Pancreas (tissue), 10 donors: ENCODE data around the gene COL20A1. TPM values are rescaled to one million over a fixed set of nuclear protein-coding genes. Genes with fewer than 3 reads are reported as not detected.

Source experiments
- ATAC-seq, 4 donors: fragments of 200-7000 bp; cut with Tn5 transposase; one replicate each; pipeline versions ENCODE4 v1.8.0 to v1.9.1; 2020; ENCODE audit warnings: mild to moderate bottlenecking in 4 of 4, moderate library complexity in 4 of 4
- DNase-seq, 6 donors: peaks; one replicate each; pipeline ENCODE4 v3.0.0-alpha.2; 2020
- FAIRE-seq: peaks from 2 replicates; lab custom pipeline; 2012; peaks lifted over from hg19 to GRCh38; lab: Jason Lieb, UNC
- H3K27ac ChIP-seq, 4 donors: fragments of 200-600 bp; sonication (generic); 1 replicate in 3 of 4; 2 replicates in 1 of 4; pipeline versions ENCODE4 v1.5.0 to v1.8.0; 2020
- H3K27me3 ChIP-seq, 4 donors: fragments of 200-600 bp; one replicate each; pipeline ENCODE4 v1.8.0; 2021
- H3K36me3 ChIP-seq, 3 donors: fragments of 200-600 bp; sonication (generic) in 1 of 3; one replicate each; pipeline versions ENCODE4 v1.5.0 to v1.8.0; 2020 to 2021
- H3K4me1 ChIP-seq, 3 donors: fragments of 200-600 bp; one replicate each; pipeline ENCODE4 v1.8.0; 2021
- H3K4me3 ChIP-seq, 4 donors: fragments of 200-600 bp; sonication (generic) in 2 of 4; one replicate each; pipeline versions ENCODE4 v1.5.0 to v1.8.0; 2020 to 2021
- H3K9me3 ChIP-seq, 4 donors: fragments of 200-600 bp; one replicate each; pipeline ENCODE4 v1.8.0; 2021
- CTCF ChIP-seq, 4 donors: fragments of 200-600 bp; sonication (generic) in 3 of 4; IDR thresholded peaks; one replicate each; pipeline versions ENCODE4 v1.5.0 to v1.8.0; 2021; ENCODE audit warnings: antibody characterized with exemption in 4 of 4
- WGBS, 2 donors: extraction: QIAGEN DNeasy Blood & Tissue Kit; methylation state at CpG; one replicate each; pipeline ENCODE4 v1.1.7; 2013; 5-methylcytosine and 5-hydroxymethylcytosine counted together
- intact Hi-C, 3 donors: fragments of 100-400 bp; cut with DNase I; formaldehyde crosslinking; loops; one replicate each; pipeline versions ENCODE4 v1.11.1 to v1.14.2; 2022
- polyA plus RNA-seq, 2 donors: library from polyadenylated mRNA; stranded (reverse); fragments of 200-250 nt; gene quantifications; one replicate each; pipeline ENCODE4 v1.2.3, GENCODE V29; 2013
- total RNA-seq, 6 donors: library from RNA; stranded (reverse); fragmentation: NEBNext Ultra II Directional in 4 of 6; extraction: Animal tissue kit (Norgen Biotek cat#: 25700) in 4 of 6; gene quantifications; one replicate each; pipeline versions ENCODE4 v1.2.1 to v1.2.4, GENCODE V29; 2021 to 2023
- donor health status: healthy with polysubstance abuse.
- donor health status: DM: no; HTN: no; CAD: no; lungs with moderate emphysema.
- donor health status: DM: no; HTN: no; CAD: no.
- donor health status: control.
- donor health status: control.
- donor health status: Bipolar disorder and iron deficiency.
- donor health status: DM: yes; HTN: yes; CAD: no.
- donor health status: DM: no; HTN: no; CAD: no.
- donor health status: DM: no; HTN: no; CAD: no.
- donor health status: DM: yes; HTN: yes; CAD: no.

Gene COL20A1
- total and polyA plus RNA-seq, 8 donors, result 0.05 TPM; not detected in 7

DNA sequence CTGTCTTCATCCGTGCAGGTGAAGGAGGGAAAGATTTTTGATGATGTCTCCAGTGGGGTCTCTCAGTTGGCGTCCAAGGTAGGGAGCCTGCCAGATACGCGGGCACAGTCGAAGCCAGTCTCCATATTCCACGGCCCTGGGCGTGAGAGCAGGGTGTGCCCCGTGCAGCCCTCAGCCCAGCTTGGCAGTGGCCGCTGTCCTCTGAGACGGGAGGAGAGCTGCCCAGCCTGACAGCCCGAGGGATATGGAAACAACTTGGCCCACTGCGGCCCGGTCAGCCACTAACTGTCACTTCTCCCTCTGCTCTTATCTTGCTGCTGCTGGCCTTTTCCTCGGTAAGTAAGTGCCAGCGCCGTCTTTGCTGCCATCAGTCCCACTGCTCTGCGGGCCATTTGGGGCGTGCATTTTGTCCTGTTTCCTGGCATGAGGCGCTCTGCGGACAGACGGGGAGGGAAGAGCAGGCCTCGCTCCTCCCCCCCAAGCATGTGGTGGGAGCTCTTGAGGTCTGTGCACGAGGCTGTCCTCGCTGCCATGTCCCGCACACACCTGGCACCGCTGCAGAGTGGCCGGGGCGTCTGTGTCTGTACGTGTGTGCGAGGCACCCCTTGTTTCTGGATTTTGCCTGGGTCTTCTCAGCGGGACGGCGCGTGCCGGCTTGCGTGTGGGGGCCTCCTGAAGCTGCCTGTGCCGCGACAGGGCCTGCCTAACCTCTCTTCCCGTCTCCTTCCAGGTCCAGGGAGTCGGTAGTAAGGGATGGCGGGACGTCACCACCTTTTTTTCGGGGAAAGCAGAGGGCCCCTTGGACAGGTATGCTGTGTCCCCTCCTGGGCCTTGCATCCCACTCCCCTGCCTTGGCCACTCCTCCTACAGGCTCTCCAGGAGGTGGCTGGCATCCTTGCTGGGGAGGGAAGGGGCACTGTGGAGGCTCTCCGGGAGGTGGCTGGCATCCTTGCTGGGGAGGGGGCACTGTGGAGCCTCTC is 7.1 kb upstream of the COL20A1 start:
- H3K27me3 ChIP-seq, result no peaks in the 10 kb centered on the region
- ATAC-seq (no peak), DNase-seq (peak in 2 of 6 donors; percentile 19 to 66), FAIRE-seq (no peak)
- H3K9me3 ChIP-seq, result no peaks in the 10 kb centered on the region
- H3K27ac ChIP-seq, result no peak overlapping the region
- 93 to 94% methylated on average over 44 of the region's 44 CpGs for WGBS, 2 donors
- peaks cover 0 to 40% (median 3%) of the 10 kb centered on the region in 3 donors for H3K36me3 ChIP-seq
- intact Hi-C loops, result no loop called here
- no peak for TF ChIP-seq CTCF (IDR thresholded peaks at IDR 0.05)
- H3K4me3 ChIP-seq, result no peak overlapping the region
- no peaks in the 10 kb centered on the region for H3K4me1 ChIP-seq

GRCh38 chr20:63286781-63287696 is 5.9 kb upstream of the COL20A1 start:
- Histone ChIP-seq H3K4me3 (no peak overlapping the region), H3K36me3 (peaks cover 0 to 40% (median 3%) of the 10 kb centered on the region in 3 donors), H3K9me3 (no peaks in the 10 kb centered on the region), H3K27me3 (no peaks in the 10 kb centered on the region), H3K4me1 (no peaks in the 10 kb centered on the region), H3K27ac (no peak overlapping the region)
- FAIRE-seq (no peak), DNase-seq (peak in 2 of 6 donors; percentile 18 to 57), ATAC-seq (no peak)
- 90% methylated on average over 23 of the region's 23 CpGs for WGBS, 2 donors
- TF ChIP-seq CTCF (IDR thresholded peaks at IDR 0.05), result no peak
- intact Hi-C loops, result no loop called here

DNA sequence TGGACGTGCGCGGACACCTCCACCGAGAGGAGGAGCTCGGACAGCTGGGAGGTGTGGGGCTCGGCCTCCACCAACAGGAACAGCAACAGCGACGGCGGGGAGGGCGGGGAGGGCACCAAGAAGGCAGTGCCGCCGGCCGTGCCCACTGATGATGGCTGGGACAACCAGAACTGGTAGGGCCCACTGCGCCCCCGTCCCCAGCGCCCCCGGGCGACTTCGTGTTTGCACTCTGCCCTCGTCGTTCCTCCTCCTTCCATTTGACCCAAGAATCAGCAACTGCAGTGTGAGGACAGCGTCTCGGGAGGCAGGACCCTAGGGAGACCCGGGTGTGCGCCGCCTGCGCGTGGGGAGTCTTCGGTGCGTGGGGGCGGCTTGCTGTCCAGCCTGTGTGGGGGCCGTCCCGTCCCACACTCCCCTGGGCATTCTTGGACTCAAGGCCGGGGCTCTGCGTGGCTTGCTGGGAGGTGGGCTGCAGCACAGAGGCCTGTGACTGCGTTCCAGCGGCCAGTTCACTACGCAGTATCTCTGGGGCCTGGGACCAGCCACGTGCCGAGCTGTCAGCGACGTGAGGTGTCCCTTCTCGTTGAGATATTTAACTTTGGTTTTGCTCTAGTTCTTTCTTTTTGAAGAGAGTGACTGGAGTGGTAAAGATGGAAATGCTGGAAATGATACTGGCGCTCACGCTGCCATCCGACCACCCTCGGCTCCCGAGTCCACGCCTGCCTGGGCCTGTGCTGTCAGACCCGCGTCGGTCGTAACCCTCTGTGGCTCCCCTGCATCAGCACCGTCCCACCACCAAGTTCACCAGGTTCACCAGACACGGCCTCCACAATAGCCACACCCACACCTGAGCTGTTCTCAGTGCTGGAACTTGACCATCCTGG is 5.0 kb upstream of the COL20A1 start:
- no peak for TF ChIP-seq CTCF (IDR thresholded peaks at IDR 0.05)
- H3K36me3 ChIP-seq, result peaks cover 0 to 34% (median 3%) of the 10 kb centered on the region in 3 donors
- no peaks in the 10 kb centered on the region for H3K4me1 ChIP-seq
- no peak overlapping the region for H3K27ac ChIP-seq
- no peaks in the 10 kb centered on the region for H3K9me3 ChIP-seq
- 92% methylated on average over 55 of the region's 55 CpGs for WGBS, 2 donors
- no peak overlapping the region for H3K4me3 ChIP-seq
- intact Hi-C loops, result no loop called here
- no peaks in the 10 kb centered on the region for H3K27me3 ChIP-seq
- DNase-seq (peak in 2 of 6 donors; percentile 31 to 74), FAIRE-seq (no peak), ATAC-seq (no peak)

GRCh38 chr20:63288581-63289251 is 4.3 kb upstream of the COL20A1 start:
- H3K9me3 ChIP-seq, result no peaks in the 10 kb centered on the region
- peak in 2 of 4 donors; percentile 4 to 11 for ATAC-seq
- H3K4me3 ChIP-seq, result no peak overlapping the region
- no peaks in the 10 kb centered on the region for H3K27me3 ChIP-seq
- H3K4me1 ChIP-seq, result no peaks in the 10 kb centered on the region
- H3K36me3 ChIP-seq, result peaks cover 0 to 27% (median 3%) of the 10 kb centered on the region in 3 donors
- no peak overlapping the region for H3K27ac ChIP-seq
- 71 to 77% methylated on average over 28 of the region's 28 CpGs for WGBS, 2 donors
- no peak for FAIRE-seq
- peak in 2 of 6 donors; percentile 34 to 73 for DNase-seq
- intact Hi-C loops, result no loop called here
- no peak for TF ChIP-seq CTCF (IDR thresholded peaks at IDR 0.05)
